DLD1 (cell line): ENCODE measurements around the gene TSN.
"Not testable (repeated sequence)": the region's sequence is repeated elsewhere in the genome, so short reads cannot be mapped to it uniquely, and the experiment has no call there.

Source experiments
- in situ Hi-C: cut with HindIII; loops from 2 replicates; pipeline ENCODE4 v1.10.0; 2017; ENCODE audit warnings: low sequenced_read_pairs

The TSN gene

GRCh38 chr2:121755237-121756111 lies at the start of gene TSN:
TSN (plus strand) TSS chr2:121755651; CDS start chr2:121755780, 129 bp downstream.
- in situ Hi-C loops, result no loop called here

- in situ Hi-C loops, result no loop called here
Measured at GRCh38 chr2:121705958-121706357, 49.5 kb upstream of the TSN start.

GRCh38 chr2:121707344-121707919 lies 48.0 kb upstream of the TSN start:
- in situ Hi-C loops, result no loop called here

- in situ Hi-C loops, result no loop called here
Measured at GRCh38 chr2:121707920-121708361, 47.5 kb upstream of the TSN start.

- in situ Hi-C loops, result no loop called here
Measured at GRCh38 chr2:121709776-121710469, 45.5 kb upstream of the TSN start.

- in situ Hi-C loops, result no loop called here
Measured at GRCh38 chr2:121710470-121711170, 44.8 kb upstream of the TSN start.

- in situ Hi-C loops, result not testable (repeated sequence)
Measured at GRCh38 chr2:121711481-121711880, 44.0 kb upstream of the TSN start.

- in situ Hi-C loops, result no loop called here
Measured at GRCh38 chr2:121716126-121716525, 39.3 kb upstream of the TSN start.

- in situ Hi-C loops, result no loop called here
Measured at GRCh38 chr2:121717529-121717928, 37.9 kb upstream of the TSN start.

GRCh38 chr2:121721926-121722325 lies 33.5 kb upstream of the TSN start:
- in situ Hi-C loops, result no loop called here

- in situ Hi-C loops, result no loop called here
Measured at GRCh38 chr2:121722479-121722878, 33.0 kb upstream of the TSN start.

GRCh38 chr2:121723316-121723715 lies 32.1 kb upstream of the TSN start:
- in situ Hi-C loops, result no loop called here

- in situ Hi-C loops, result no loop called here
Measured at GRCh38 chr2:121727332-121727731, 28.1 kb upstream of the TSN start.

GRCh38 chr2:121727950-121728349 lies 27.5 kb upstream of the TSN start:
- in situ Hi-C loops, result no loop called here

GRCh38 chr2:121731366-121731765 lies 24.1 kb upstream of the TSN start:
- in situ Hi-C loops, result no loop called here

- in situ Hi-C loops, result not testable (repeated sequence)
Measured at GRCh38 chr2:121734544-121734943, 20.9 kb upstream of the TSN start.

GRCh38 chr2:121735518-121736074 lies 19.9 kb upstream of the TSN start:
- in situ Hi-C loops, result no loop called here

GRCh38 chr2:121736140-121736461 lies 19.4 kb upstream of the TSN start:
- in situ Hi-C loops, result no loop called here

- in situ Hi-C loops, result no loop called here
Measured at GRCh38 chr2:121736462-121737336, 18.8 kb upstream of the TSN start, which contains the start of gene NIFK. NIFK (minus strand) TSS chr2:121736875; CDS start chr2:121736850, 25 bp downstream.

GRCh38 chr2:121740973-121741372 lies 14.5 kb upstream of the TSN start:
- in situ Hi-C loops, result no loop called here
